VCaP (cell line): ENCODE measurements around the gene ACSF3.

Experiments used
- H3K27ac ChIP-seq: fragments of 450-650 bp; 2 replicates; pipeline ENCODE4 v1.5.1; 2017
- TF ChIP-seq, protein P1 (sequence below): fragments of 450-650 bp; conservative IDR thresholded peaks from 2 replicates; pipeline ENCODE4 v1.5.1; 2017; ENCODE audit warnings: mild to moderate bottlenecking, moderate library complexity

Gene ACSF3

GRCh38 chr16:89120921-89121351 is 27.3 kb downstream of the ACSF3 start:
- no peak overlapping the region for H3K27ac ChIP-seq
- TF ChIP-seq, protein P1, sequence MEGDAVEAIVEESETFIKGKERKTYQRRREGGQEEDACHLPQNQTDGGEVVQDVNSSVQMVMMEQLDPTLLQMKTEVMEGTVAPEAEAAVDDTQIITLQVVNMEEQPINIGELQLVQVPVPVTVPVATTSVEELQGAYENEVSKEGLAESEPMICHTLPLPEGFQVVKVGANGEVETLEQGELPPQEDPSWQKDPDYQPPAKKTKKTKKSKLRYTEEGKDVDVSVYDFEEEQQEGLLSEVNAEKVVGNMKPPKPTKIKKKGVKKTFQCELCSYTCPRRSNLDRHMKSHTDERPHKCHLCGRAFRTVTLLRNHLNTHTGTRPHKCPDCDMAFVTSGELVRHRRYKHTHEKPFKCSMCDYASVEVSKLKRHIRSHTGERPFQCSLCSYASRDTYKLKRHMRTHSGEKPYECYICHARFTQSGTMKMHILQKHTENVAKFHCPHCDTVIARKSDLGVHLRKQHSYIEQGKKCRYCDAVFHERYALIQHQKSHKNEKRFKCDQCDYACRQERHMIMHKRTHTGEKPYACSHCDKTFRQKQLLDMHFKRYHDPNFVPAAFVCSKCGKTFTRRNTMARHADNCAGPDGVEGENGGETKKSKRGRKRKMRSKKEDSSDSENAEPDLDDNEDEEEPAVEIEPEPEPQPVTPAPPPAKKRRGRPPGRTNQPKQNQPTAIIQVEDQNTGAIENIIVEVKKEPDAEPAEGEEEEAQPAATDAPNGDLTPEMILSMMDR: no peak

DNA sequence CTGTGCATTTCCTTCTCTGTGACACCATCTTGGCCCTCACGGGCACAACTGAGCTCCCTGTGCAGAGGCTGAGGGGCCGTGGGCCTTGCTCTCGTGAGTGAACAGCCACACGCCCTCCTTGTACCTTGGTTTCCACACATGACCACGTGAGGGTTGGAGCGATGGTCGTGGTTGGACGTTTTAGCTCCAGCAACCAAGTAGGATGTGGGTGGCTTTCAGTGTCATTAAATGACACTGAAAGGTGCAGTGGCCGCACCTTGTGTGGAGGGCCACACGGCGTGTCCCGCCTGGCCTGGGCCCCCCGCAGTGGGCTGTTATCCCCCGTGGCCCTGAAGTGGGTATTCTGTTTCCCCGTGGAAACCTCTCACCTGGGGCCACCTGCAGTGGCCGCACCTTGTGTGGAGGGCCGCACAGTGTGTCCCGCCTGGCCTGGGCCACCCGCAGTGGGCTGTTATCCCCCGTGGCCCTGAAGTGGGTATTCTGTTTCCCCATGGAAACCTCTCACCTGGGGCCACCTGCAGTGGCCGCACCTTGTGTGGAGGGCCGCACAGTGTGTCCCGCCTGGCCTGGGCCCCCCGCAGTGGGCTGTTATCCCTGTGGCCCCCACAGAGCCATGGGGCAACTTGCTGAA is 28.2 kb downstream of the ACSF3 start:
- H3K27ac ChIP-seq: no peak overlapping the region
- TF ChIP-seq, protein P1: no peak

DNA sequence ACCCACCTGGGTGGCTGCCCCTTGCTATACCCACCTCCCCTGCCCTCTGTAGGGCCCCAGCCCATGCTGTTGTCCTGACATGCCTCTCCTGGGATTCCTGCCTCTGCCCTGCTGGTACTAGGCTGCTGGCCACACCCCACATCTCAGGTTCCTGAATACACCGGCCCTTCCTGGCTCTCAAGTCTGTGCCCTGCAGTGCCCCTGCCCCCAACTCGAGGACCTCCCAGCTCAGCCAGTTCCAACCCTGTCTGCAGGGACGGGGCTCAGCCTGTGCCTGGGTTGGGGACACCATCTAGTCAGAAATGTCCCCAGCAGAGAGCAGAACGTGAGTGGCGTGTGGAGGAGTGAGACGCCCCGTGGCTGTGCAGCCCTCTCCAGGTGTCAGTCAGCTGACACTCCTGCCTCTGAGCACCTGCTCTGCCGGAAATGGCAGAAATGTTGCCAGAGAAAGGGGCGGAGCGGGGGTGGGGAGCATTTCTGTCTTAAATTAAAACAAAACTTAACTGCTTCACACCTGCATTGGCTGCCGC is 28.7 kb downstream of the ACSF3 start:
- TF ChIP-seq, protein P1: no peak
- no peak overlapping the region; the same call in 1 of the 2 replicates for H3K27ac ChIP-seq

GRCh38 chr16:89123001-89123830 is 29.6 kb downstream of the ACSF3 start:
- no peak overlapping the region; the same call in 1 of the 2 replicates for H3K27ac ChIP-seq
- TF ChIP-seq, protein P1: no peak

DNA sequence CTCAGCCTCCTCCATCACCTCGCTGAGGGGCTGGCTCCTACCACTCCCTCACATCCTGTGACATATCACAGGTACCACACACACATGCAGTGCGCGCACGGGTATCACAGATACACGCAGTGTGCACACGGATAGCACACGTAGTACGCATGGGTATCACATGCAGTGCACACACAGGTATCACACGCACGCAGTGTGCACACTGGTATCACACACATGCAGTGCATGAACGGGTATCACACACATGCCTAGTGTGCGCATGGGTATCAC is 30.1 kb downstream of the ACSF3 start:
- TF ChIP-seq, protein P1: no peak
- no peak overlapping the region for H3K27ac ChIP-seq

GRCh38 chr16:89129378-89129777 is 35.7 kb downstream of the ACSF3 start:
- H3K27ac ChIP-seq: no peak overlapping the region
- TF ChIP-seq, protein P1: no peak

- TF ChIP-seq, protein P1: no peak
- no peak overlapping the region for H3K27ac ChIP-seq
Measured at GRCh38 chr16:89130448-89130847, 36.8 kb downstream of the ACSF3 start.
